Effector memory CD8-positive, alpha-beta T cell (primary cell): ENCODE results near the gene MIB2.
"Not testable (repeated sequence)": the region's sequence is repeated elsewhere in the genome, so short reads cannot be mapped to it uniquely, and the experiment has no call there.

Source experiments
- ATAC-seq: fragments of 150-1000 bp; cut with Tn5 transposase; replicated peaks from 2 replicates; pipeline ENCODE4 v1.10.0; 2021; ENCODE audit warnings: mild to moderate bottlenecking, moderate library complexity
- DNase-seq, 3 experiments: peaks; one replicate each; pipeline ENCODE4 v3.0.0; 2021
- H3K27ac Mint-ChIP-seq, 2 donors: one replicate each; pipeline ENCODE4 v1.8.0; 2022; ENCODE audit warnings: mild to moderate bottlenecking in 2 of 2, mixed read lengths in 2 of 2, moderate library complexity in 2 of 2
- H3K27me3 Mint-ChIP-seq, 2 donors: one replicate each; pipeline ENCODE4 v1.8.0; 2022; ENCODE audit warnings: mixed read lengths in 2 of 2
- H3K36me3 Mint-ChIP-seq: one replicate; pipeline ENCODE4 v1.8.0; 2022; ENCODE audit warnings: mild to moderate bottlenecking, moderate library complexity, mixed read lengths; ENCODE audit not compliant: insufficient read depth
- H3K4me1 Mint-ChIP-seq, 2 donors: one replicate each; pipeline ENCODE4 v1.8.0; 2022; ENCODE audit warnings: low read depth in 2 of 2, mixed read lengths in 2 of 2
- H3K4me3 Mint-ChIP-seq, 2 donors: one replicate each; pipeline ENCODE4 v1.8.0; 2022; ENCODE audit warnings: mild to moderate bottlenecking in 2 of 2, mixed read lengths in 2 of 2, moderate library complexity in 2 of 2
- H3K9me3 Mint-ChIP-seq, 2 donors: one replicate each; pipeline ENCODE4 v1.8.0; 2022; ENCODE audit warnings: mixed read lengths in 2 of 2

MIB2 gene

DNA sequence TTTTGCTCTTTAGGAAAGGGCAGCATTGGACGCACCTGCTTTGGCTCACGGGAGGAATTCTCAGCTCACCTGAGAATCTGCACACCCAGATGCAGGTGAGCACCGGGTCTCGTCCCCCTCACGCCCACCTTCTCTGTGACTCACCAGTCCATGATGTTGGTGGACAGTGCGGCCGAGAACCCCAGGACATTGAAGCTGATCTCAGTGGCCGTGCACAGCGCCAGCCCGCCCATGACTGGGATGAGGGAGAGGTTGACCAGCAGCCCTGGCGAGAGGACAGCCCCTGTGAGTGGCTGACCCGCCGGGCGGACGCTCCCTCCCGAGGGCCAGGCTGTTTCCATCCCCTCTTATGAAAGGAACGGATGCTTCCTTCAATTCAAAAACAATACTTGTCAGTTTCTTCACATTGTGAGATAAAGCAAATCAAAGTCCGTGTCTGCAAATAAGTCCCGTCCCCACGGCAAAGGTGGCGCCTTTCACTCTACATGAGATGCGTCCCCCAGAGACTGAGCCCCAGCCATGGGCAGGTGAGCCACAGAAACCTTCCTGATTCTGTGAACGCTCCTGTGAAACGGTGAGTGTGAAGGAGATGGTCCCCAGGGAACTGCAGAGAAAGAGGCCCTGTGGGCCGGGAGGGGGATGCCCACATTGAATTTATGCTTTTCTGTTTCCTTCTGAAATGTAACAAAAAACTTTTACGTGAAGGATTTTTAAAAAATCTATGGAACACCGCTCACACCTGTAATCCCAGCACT is 56.2 kb downstream of the MIB2 start:
- H3K9me3 Mint-ChIP-seq, result no peaks in the 10 kb centered on the region
- ATAC-seq (no peak), DNase-seq (no peak)
- no peak overlapping the region for H3K27ac Mint-ChIP-seq
- H3K4me3 Mint-ChIP-seq, result no peak overlapping the region
- peaks cover 43% of the 10 kb centered on the region for H3K36me3 Mint-ChIP-seq
- H3K27me3 Mint-ChIP-seq, result no peaks in the 10 kb centered on the region
- H3K4me1 Mint-ChIP-seq, result peaks cover 0 to 2% of the 10 kb centered on the region in 2 donors

DNA sequence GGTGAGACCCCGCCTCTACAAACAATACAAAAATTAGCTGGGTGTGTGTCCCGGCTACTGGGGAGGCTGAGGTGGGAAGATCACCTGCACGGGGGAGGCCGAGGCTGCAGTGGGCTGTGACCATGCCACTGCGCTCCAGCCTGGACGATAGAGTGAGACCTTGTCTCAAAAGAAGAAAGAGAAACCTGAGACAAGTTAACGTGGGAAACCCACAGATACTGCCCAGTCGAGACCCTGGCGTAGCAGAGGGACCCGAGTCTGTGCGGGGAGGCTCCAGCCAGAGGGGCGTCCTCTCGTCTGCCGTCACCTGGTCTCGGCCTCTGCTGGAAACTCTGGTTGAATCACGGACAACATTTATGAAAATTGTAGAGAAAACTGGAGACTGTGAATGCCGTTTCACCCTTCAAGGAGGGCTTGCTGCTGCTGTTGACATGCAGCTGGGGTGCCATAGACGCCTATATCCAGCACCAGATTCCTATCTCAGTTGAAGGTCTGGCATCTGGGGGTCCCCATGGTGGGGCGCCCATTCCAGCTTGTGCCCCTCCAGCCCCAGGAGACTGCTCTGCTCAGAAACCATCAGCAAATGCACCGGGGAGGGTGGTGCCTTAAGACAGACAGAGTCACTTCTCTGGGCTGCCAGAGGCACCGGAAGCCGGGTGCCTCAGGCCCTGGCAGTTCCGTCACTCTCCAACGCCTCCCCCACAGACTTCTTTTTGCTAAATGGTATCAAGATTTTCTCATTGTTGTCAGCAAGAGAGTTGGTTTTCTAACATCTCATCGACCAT is 57.1 kb downstream of the MIB2 start:
- Mint-ChIP-seq H3K4me1 (peaks cover 2 to 3% of the 10 kb centered on the region in 2 donors), H3K27ac (no peak overlapping the region), H3K9me3 (no peaks in the 10 kb centered on the region), H3K27me3 (no peaks in the 10 kb centered on the region), H3K4me3 (no peak overlapping the region), H3K36me3 (peaks cover 42% of the 10 kb centered on the region)
- ATAC-seq (no peak), DNase-seq (no peak)

DNA sequence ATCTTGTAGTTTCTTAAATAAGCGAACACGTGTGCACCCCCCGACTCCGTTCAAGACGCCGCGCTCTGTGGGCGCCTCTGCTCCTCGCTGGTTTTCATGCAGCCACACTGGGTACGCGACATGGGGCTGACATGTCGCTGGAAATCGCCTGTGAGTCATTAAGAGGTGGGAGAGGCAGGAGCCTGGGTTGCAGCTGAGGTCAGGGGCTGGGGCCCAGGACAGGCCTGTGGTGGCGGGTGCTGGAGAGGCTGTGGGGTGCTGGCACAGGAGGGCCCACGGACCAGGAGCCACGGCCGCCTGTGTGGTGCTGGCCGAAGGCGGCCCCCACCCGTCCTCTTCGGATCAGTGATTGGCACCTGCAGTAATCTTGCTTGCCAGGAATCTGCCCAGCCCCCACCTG is 59.5 kb downstream of the MIB2 start:
- not testable (repeated sequence) for H3K4me3 Mint-ChIP-seq, DNase-seq, H3K9me3 Mint-ChIP-seq, H3K27ac Mint-ChIP-seq, H3K27me3 Mint-ChIP-seq, ATAC-seq
- peaks cover 19 to 22% of the 10 kb centered on the region in 2 donors for H3K4me1 Mint-ChIP-seq
- H3K36me3 Mint-ChIP-seq, result peaks cover 32% of the 10 kb centered on the region

DNA sequence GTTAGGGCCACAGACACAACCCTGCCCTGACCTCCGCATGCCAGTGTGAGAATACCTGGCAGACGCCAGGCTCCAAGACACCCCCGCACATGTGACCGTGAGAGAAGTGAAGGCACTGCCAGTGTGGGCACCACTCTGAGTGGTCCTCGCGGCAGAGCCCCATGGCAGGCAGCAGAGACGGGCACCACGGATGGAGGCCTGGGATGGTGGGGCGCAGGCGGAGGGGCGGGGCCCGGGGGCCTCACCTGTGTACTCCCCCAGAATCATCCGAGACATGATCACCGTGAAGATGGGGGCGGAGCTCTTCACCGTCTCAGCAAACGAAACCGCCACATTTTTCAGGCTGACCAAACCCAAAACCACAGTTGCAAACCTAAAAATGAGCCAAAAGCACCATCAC is 59.9 kb downstream of the MIB2 start:
- ATAC-seq, H3K9me3 Mint-ChIP-seq, H3K27me3 Mint-ChIP-seq, H3K27ac Mint-ChIP-seq, DNase-seq, H3K4me3 Mint-ChIP-seq: not testable (repeated sequence)
- Mint-ChIP-seq H3K4me1 (peaks cover 19 to 22% of the 10 kb centered on the region in 2 donors), H3K36me3 (peaks cover 28% of the 10 kb centered on the region)

DNA sequence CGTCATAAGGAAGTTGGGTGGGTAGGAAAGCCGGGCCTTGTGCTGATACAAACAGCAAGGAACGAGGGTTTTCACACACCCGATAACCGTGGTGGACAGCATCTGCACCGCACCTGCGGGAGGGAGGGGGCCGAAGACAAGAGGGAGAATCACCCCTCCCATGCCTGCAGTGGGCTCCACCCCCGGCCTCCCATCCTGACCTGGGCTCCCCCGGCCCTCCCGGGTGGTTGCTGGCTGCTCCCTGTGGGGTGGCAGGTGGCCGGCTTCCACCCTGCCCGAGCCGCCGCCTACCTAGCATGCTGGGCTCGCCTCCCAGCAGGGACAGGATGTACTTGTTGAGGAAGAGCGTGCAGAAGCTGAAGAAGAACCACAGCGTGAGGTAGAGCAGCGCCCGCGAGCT is 60.8 kb downstream of the MIB2 start:
- not testable (repeated sequence) for H3K4me3 Mint-ChIP-seq, H3K9me3 Mint-ChIP-seq, DNase-seq, H3K27ac Mint-ChIP-seq, H3K27me3 Mint-ChIP-seq
- Mint-ChIP-seq H3K36me3 (peaks cover 26% of the 10 kb centered on the region), H3K4me1 (peaks cover 20 to 22% of the 10 kb centered on the region in 2 donors)
- peak; percentile 13 for ATAC-seq

DNA sequence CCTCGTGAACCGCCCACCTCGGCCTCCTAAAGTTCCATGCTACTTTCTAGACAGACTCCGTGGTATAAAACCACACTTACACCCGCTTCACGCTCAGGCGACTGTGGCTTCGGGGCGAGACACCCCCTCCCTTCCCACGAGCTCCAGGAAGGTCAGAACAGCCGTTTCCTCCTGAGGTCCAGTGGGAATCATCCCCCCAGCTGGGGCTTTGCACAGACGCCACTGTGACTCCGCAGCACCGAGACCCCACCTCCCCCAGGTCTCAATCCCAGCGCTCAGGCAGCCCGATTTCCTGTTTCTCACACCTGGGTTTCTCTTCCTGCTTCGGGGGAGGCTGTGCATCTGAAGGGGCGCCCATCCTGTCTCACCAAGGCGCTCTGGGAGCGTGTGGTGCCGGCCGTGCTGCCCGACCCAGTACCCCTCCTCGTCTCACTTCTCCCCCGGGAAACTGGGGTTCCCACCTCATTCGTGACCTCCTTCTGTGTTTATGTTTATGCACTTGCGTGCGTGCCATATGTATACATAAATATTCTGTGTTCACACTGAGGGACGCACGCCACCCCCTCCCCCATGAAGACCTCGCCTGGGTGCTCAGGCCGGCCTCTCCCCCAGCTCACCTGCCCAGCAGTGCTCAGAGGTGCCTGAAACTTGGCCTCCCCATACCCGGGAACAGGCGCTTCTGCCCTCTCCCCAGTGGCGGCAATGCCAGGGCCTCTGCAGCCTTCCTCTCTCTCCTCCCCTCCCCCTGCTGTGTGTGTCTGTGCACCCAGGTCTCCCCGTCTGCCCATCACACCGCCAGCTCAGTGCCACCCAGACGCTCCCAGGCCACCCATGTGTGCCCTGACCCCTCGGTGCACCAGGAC is 62.6 kb downstream of the MIB2 start:
- no peaks in the 10 kb centered on the region for H3K27me3 Mint-ChIP-seq
- ATAC-seq, result peak; percentile 66
- peak; percentile 31 to 49 (median 42) for DNase-seq

DNA sequence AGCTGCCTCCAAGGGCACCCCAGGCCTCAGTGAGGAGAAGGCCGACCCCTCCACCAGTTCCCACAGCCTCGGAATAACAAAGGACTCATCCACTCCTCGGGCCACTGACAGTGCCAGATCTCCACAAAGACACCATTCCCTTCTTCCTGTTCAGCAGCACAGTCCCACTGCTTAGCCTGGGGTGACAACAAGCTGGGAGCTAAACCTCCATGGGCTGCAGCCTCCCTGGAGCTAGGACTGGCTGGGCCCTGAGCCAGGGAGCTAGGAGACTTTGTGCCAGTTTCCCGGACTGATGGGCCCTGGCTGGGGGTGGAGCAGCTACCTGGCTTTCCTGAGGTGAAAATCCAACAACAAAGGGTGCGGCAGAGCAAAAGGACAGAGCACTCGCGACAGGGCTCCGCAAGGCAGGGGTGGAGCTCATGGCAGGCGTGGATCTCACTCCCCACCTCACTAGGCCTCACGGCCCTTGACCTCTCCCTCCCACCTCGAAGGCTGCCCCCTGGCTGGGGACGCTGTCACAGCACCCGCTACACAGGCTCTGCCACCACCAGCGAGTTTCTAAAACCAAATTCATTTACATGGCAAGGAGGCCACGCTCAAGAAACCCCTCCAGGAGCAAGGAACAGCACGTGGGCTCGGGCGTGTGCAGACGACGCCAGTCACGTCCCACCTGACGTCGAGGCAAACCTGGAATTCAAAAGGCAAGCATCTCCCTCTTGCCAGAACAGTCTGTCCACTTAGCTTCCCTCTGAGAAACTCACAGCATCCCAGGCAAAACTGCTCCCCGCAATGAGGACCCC is 63.5 kb downstream of the MIB2 start:
- peaks cover 9% of the 10 kb centered on the region for H3K36me3 Mint-ChIP-seq
- peak overlapping the region; percentile 92 to 96 for H3K27ac Mint-ChIP-seq
- peaks cover 22 to 27% of the 10 kb centered on the region in 2 donors for H3K4me1 Mint-ChIP-seq

More for the DNA sequence above, 62.6 kb downstream of the MIB2 start:
- Mint-ChIP-seq H3K4me3 (peak overlapping the region; percentile 86 to 91), H3K4me1 (peaks cover 22 to 23% of the 10 kb centered on the region in 2 donors), H3K9me3 (no peaks in the 10 kb centered on the region), H3K36me3 (peaks cover 17% of the 10 kb centered on the region), H3K27ac (peak overlapping the region; percentile 92 to 96)

More for the DNA sequence above, 63.5 kb downstream of the MIB2 start:
- Mint-ChIP-seq H3K4me3 (peak overlapping the region; percentile 86 to 91), H3K27me3 (no peaks in the 10 kb centered on the region), H3K9me3 (no peaks in the 10 kb centered on the region)
- ATAC-seq, result peak; percentile 44
- DNase-seq, result peak; percentile 15 to 38 (median 35)
